Motor neuron (in vitro differentiated cells): Measurements from ENCODE around the gene BICDL1. TPM values are rescaled to one million over a fixed set of nuclear protein-coding genes. Genes with fewer than 3 reads are reported as not detected.
"Not testable (repeated sequence)": the region's sequence is repeated elsewhere in the genome, so short reads cannot be mapped to it uniquely, and the experiment has no call there.

Source experiments
- ATAC-seq, 8 experiments: fragments of 200-7000 bp; cut with Tn5 transposase; replicated peaks in 6 of 8; 2 replicates each; pipeline ENCODE4 v1.8.0; 2021; ENCODE audit warnings: mild to moderate bottlenecking in 8 of 8, moderate library complexity in 8 of 8
- H3K27ac ChIP-seq, 2 donors: fragments of 250-450 bp; sonication (Bioruptor Pico); 2 replicates each; pipeline ENCODE4 v1.9.0; 2021; ENCODE audit warnings: antibody characterized with exemption in 2 of 2, mild to moderate bottlenecking in 2 of 2, moderate library complexity in 1 of 2
- H3K4me1 ChIP-seq, 2 donors: fragments of 250-450 bp; sonication (Bioruptor Pico); replicated peaks in 1 of 2; 2 replicates each; pipeline ENCODE4 v1.6.1; 2021; ENCODE audit warnings: antibody characterized with exemption in 2 of 2, mild to moderate bottlenecking in 2 of 2, moderate library complexity in 1 of 2
- H3K4me3 ChIP-seq, 5 donors: fragments of 250-450 bp; sonication (Bioruptor Pico); 2 replicates each; pipeline ENCODE4 v1.9.0; 2021; ENCODE audit warnings: antibody characterized with exemption in 5 of 5, mild to moderate bottlenecking in 5 of 5, moderate library complexity in 4 of 5
- WGBS, 10 experiments: fragments of 450-650 bp; shearing (Covaris generic); methylation state at CpG; one replicate each; pipeline ENCODE4 v1.0.0; 2022; 5-methylcytosine and 5-hydroxymethylcytosine counted together
- in situ Hi-C, 9 experiments: fragments of 400-800 bp; cut with MboI; loops; one replicate each; pipeline ENCODE4 v1.15.0; 2021; ENCODE audit warnings: low sequenced_read_pairs in 9 of 9, low pct_unique_long_range_greater_than_20kb in 2 of 9; ENCODE audit not compliant: unreplicated experiment in 9 of 9
- total RNA-seq, 8 experiments: library from RNA; unstranded; fragments of 300-600 nt; gene quantifications; 2 replicates each; pipeline versions ENCODE4 v1.2.3 to v1.2.4, GENCODE V29; 2022

The BICDL1 gene
- total RNA-seq, 8 experiments from 2014 or later: 1.6 to 31.3 (median 13.4) TPM

GRCh38 chr12:120045367-120045766, 56.3 kb downstream of the BICDL1 start:
- in situ Hi-C loops, H3K27ac ChIP-seq, H3K4me3 ChIP-seq, ATAC-seq: not testable (repeated sequence)
- H3K4me1 ChIP-seq: peaks cover 4 to 12% of the 10 kb centered on the region in 2 donors
- no CpG with 5 or more reads among the region's 5 CpGs for WGBS, 10 experiments

- 33 to 90% (median 71%) methylated on average over 1 of the region's 1 CpG; no CpG with 5 or more reads in 3 of the 10 experiments for WGBS, 10 experiments
- in situ Hi-C loops: no loop called here
- ATAC-seq: no peak
- H3K27ac ChIP-seq: no peak overlapping the region
- no peaks in the 10 kb centered on the region for H3K4me1 ChIP-seq
- H3K4me3 ChIP-seq: no peak overlapping the region
These were observed 58.0 kb downstream of the BICDL1 start for GRCh38 chr12:120047072-120047471.

GRCh38 chr12:120048263-120048662, 59.2 kb downstream of the BICDL1 start:
- no peak overlapping the region for H3K27ac ChIP-seq
- in situ Hi-C loops: no loop called here
- no peak overlapping the region for H3K4me3 ChIP-seq
- ATAC-seq: no peak
- H3K4me1 ChIP-seq: no peaks in the 10 kb centered on the region

GRCh38 chr12:120049426-120049825, 60.4 kb downstream of the BICDL1 start:
- no peak overlapping the region for H3K4me3 ChIP-seq
- in situ Hi-C loops: no loop called here
- H3K4me1 ChIP-seq: no peaks in the 10 kb centered on the region
- no peak for ATAC-seq
- H3K27ac ChIP-seq: no peak overlapping the region
- 28 to 83% (median 75%) methylated on average over 1 to 6 of the region's 6 CpGs for WGBS, 10 experiments

- WGBS, 10 experiments: 58 to 100% (median 89%) methylated on average over 2 to 3 of the region's 3 CpGs; no CpG with 5 or more reads in 1 of the 10 experiments
- Histone ChIP-seq H3K27ac (no peak overlapping the region), H3K4me1 (peaks cover 0 to 4% of the 10 kb centered on the region in 2 donors), H3K4me3 (no peak overlapping the region)
- in situ Hi-C loops: no loop called here
- no peak for ATAC-seq
These were observed 62.5 kb downstream of the BICDL1 start for GRCh38 chr12:120051535-120051934.

GRCh38 chr12:120054293-120054692, 65.3 kb downstream of the BICDL1 start:
- peaks cover 0 to 4% of the 10 kb centered on the region in 2 donors for H3K4me1 ChIP-seq
- H3K27ac ChIP-seq: no peak overlapping the region
- in situ Hi-C loops: no loop called here
- ATAC-seq: no peak
- 22 to 96% (median 79%) methylated on average over 2 to 4 of the region's 4 CpGs; no CpG with 5 or more reads in 2 of the 10 experiments for WGBS, 10 experiments
- no peak overlapping the region for H3K4me3 ChIP-seq

- WGBS, 10 experiments: 0 to 100% (median 81%) methylated on average over 1 to 2 of the region's 2 CpGs
- Histone ChIP-seq H3K27ac (no peak overlapping the region), H3K4me1 (peaks cover 0 to 4% of the 10 kb centered on the region in 2 donors), H3K4me3 (no peak overlapping the region)
- no peak for ATAC-seq
- in situ Hi-C loops: no loop called here
These were observed 66.4 kb downstream of the BICDL1 start for GRCh38 chr12:120055231-120056000.

- WGBS, 10 experiments: 0 to 100% (median 82%) methylated on average over 1 to 3 of the region's 5 CpGs; no CpG with 5 or more reads in 6 of the 10 experiments
- Histone ChIP-seq H3K27ac (no peak overlapping the region), H3K4me1 (peaks cover 0 to 4% of the 10 kb centered on the region in 2 donors), H3K4me3 (no peak overlapping the region)
- in situ Hi-C loops: no loop called here
- no peak for ATAC-seq
These were observed 67.7 kb downstream of the BICDL1 start for GRCh38 chr12:120056739-120057138.

GRCh38 chr12:120060196-120060595, 71.2 kb downstream of the BICDL1 start:
- WGBS, 10 experiments: 18 to 100% (median 85%) methylated on average over 1 of the region's 1 CpG; no CpG with 5 or more reads in 2 of the 10 experiments
- in situ Hi-C loops: no loop called here
- Histone ChIP-seq H3K4me1 (peaks cover 0 to 3% of the 10 kb centered on the region in 2 donors), H3K4me3 (no peak overlapping the region), H3K27ac (no peak overlapping the region)
- ATAC-seq: peak in 2 of 8 experiments; percentile 51 to 76

- H3K4me3 ChIP-seq: no peak overlapping the region
- in situ Hi-C loops: no loop called here
- no peak overlapping the region for H3K27ac ChIP-seq
- no peaks in the 10 kb centered on the region for H3K4me1 ChIP-seq
- WGBS, 10 experiments: 17 to 96% (median 76%) methylated on average over 1 to 5 of the region's 5 CpGs; no CpG with 5 or more reads in 2 of the 10 experiments
- no peak for ATAC-seq
These were observed 71.7 kb downstream of the BICDL1 start for GRCh38 chr12:120060717-120061116.

GRCh38 chr12:120061575-120062214, 72.7 kb downstream of the BICDL1 start:
- WGBS, 10 experiments: 14 to 93% (median 62%) methylated on average over 2 to 10 of the region's 10 CpGs; no CpG with 5 or more reads in 1 of the 10 experiments
- no peak overlapping the region for H3K4me3 ChIP-seq
- ATAC-seq: peak in 3 of 8 experiments; percentile 20 to 51 (median 36)

GRCh38 chr12:120062976-120063579, 74.0 kb downstream of the BICDL1 start:
- in situ Hi-C loops: no loop called here
- H3K27ac ChIP-seq: no peak overlapping the region
- ATAC-seq: no peak

More at GRCh38 chr12:120061575-120062214, 72.7 kb downstream of the BICDL1 start:
- in situ Hi-C loops: no loop called here
- H3K4me1 ChIP-seq: no peaks in the 10 kb centered on the region
- H3K27ac ChIP-seq: no peak overlapping the region

More at GRCh38 chr12:120062976-120063579, 74.0 kb downstream of the BICDL1 start:
- 50 to 100% (median 82%) methylated on average over 1 to 3 of the region's 3 CpGs for WGBS, 10 experiments
- no peak overlapping the region for H3K4me3 ChIP-seq
- H3K4me1 ChIP-seq: no peaks in the 10 kb centered on the region
